OCI-LY7 (cell line): ENCODE data around the gene MROH9. TPM values are rescaled to one million over a fixed set of nuclear protein-coding genes. Genes with fewer than 3 reads are reported as not detected.

ENCODE experiments used
- BruUV-seq: library from RNA; stranded (reverse); fragments of 400-500 nt; replicated peaks from 2 replicates; lab custom pipeline; 2021; lab: Mats Ljungman, UMichigan
- CTCF ChIA-PET: fragments of 300-600 bp; sonication (Branson Sonifier 250); formaldehyde crosslinking; loops from one replicate; lab custom pipeline; 2022; ENCODE audit warnings: antibody characterized with exemption; ENCODE audit not compliant: unreplicated experiment; lab: Charles Lee
- POLR2A ChIA-PET: fragments of 300-600 bp; sonication (Branson Sonifier 250); formaldehyde crosslinking; loops from one replicate; lab custom pipeline; 2022; ENCODE audit warnings: antibody characterized with exemption; lab: Charles Lee
- DNase-seq: peaks from one replicate; pipeline ENCODE4 v3.0.0-alpha.2; 2015; ENCODE audit warnings: low spot score
- H2AFZ ChIP-seq: fragments of 200-600 bp; sonication (generic), shearing (Covaris generic); 2 replicates; pipeline ENCODE4 v1.6.1; 2014; ENCODE audit warnings: mild to moderate bottlenecking, antibody characterized with exemption, low read length, moderate library complexity
- H3K27ac ChIP-seq: fragments of 200-600 bp; sonication (generic); 2 replicates; pipeline ENCODE4 v1.5.1; 2014; ENCODE audit warnings: mixed run types, low read depth, mild to moderate bottlenecking, moderate library complexity, low read length, inconsistent platforms; ENCODE audit not compliant: poor library complexity, severe bottlenecking
- H3K36me3 ChIP-seq: fragments of 200-600 bp; sonication (generic); 2 replicates; pipeline ENCODE4 v1.6.1; 2014; ENCODE audit warnings: mild to moderate bottlenecking, antibody characterized with exemption, low read length, moderate library complexity, mixed read lengths; ENCODE audit not compliant: insufficient read depth
- H3K4me1 ChIP-seq: fragments of 200-600 bp; sonication (generic); 2 replicates; pipeline ENCODE4 v1.5.1; 2014; ENCODE audit warnings: mild to moderate bottlenecking, low read length; ENCODE audit not compliant: insufficient read depth, poor library complexity, severe bottlenecking
- H3K4me2 ChIP-seq: fragments of 200-600 bp; sonication (generic); 2 replicates; pipeline ENCODE4 v1.6.1; 2014; ENCODE audit warnings: mild to moderate bottlenecking, low read length
- H3K4me3 ChIP-seq: fragments of 200-600 bp; sonication (generic); 2 replicates; pipeline ENCODE4 v1.5.1; 2014; ENCODE audit warnings: mild to moderate bottlenecking, low read depth, low read length; ENCODE audit not compliant: poor library complexity, severe bottlenecking
- H3K79me2 ChIP-seq: fragments of 200-600 bp; sonication (generic); 2 replicates; pipeline ENCODE4 v1.6.1; 2016; ENCODE audit warnings: low read depth, mild to moderate bottlenecking, low read length, moderate library complexity, mixed read lengths; ENCODE audit not compliant: insufficient read depth
- H3K9me2 ChIP-seq: fragments of 200-600 bp; sonication (generic); 2 replicates; pipeline ENCODE4 v1.6.1; 2016; ENCODE audit warnings: mild to moderate bottlenecking, low read length, mixed read lengths; ENCODE audit not compliant: insufficient read depth
- H3K9me3 ChIP-seq: fragments of 200-600 bp; sonication (generic); 2 replicates; pipeline ENCODE4 v1.6.1; 2014; ENCODE audit warnings: mild to moderate bottlenecking, mixed run types, low read length, mixed read lengths
- H4K20me1 ChIP-seq: fragments of 200-600 bp; sonication (generic); 2 replicates; pipeline ENCODE4 v1.6.1; 2014; ENCODE audit warnings: mild to moderate bottlenecking, antibody characterized with exemption, low read length, moderate library complexity, mixed read lengths; ENCODE audit not compliant: insufficient read depth
- CTCF ChIP-seq: fragments of 200-600 bp; sonication (generic); conservative IDR thresholded peaks from 2 replicates; pipeline ENCODE4 v1.5.1; 2014; ENCODE audit warnings: mild to moderate bottlenecking, antibody characterized with exemption, low read length, moderate library complexity, mixed read lengths
- EZH2phosphoT487 ChIP-seq: fragments of 200-600 bp; sonication (generic); IDR thresholded peaks from 2 replicates; pipeline ENCODE4 v1.6.1; 2018; ENCODE audit warnings: low read depth, borderline replicate concordance, mild to moderate bottlenecking, mixed run types, antibody characterized with exemption, low read length, moderate library complexity, mixed read lengths
- intact Hi-C: fragments of 100-400 bp; cut with micrococcal nuclease; formaldehyde crosslinking; loops from one replicate; pipeline ENCODE4 v1.10.0; 2022; ENCODE audit not compliant: unreplicated experiment
- total RNA-seq, 2 experiments: library from RNA; depleted of rRNA in 1 of 2; stranded (reverse); fragments of >200 nt in 1 of 2; shearing (Covaris generic) in 1 of 2; gene quantifications; 2 replicates each; pipeline ENCODE4 v1.2.3, GENCODE V29; 2014 to 2022

The MROH9 gene
- total RNA-seq, 2 experiments from 2014 or later: not detected

DNA sequence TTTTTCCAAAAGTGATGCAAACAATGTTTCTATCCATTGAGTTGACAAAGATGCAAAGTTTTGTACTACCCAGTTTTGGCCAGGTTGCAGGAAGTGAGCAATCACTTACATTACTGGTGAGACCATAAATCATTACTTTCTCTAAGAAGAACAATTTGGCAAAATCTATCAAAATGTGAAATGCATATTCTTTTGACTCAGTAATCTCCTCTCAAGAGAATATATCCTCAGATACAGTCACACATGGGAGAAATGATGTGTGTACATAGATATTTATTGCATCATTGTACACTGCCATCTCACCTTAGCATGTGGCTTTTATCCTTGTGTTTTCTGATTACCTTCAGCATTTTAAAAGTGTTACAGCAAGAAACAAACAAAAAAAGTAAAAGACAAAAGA lies 103.0 kb downstream of the MROH9 start:
- Histone ChIP-seq H3K27ac (no peak overlapping the region), H4K20me1 (no peaks in the 10 kb centered on the region), H2AFZ (no peak overlapping the region), H3K4me1 (no peaks in the 10 kb centered on the region), H3K4me3 (no peak overlapping the region), H3K9me3 (no peaks in the 10 kb centered on the region), H3K4me2 (no peak overlapping the region), H3K9me2 (no peaks in the 10 kb centered on the region), H3K79me2 (no peaks in the 10 kb centered on the region), H3K36me3 (no peaks in the 10 kb centered on the region)
- DNase-seq: no peak
- ChIA-PET CTCF (no interaction called here), POLR2A (no interaction called here)
- intact Hi-C loops: no loop called here
- BruUV-seq: no TSS peak
- TF ChIP-seq CTCF (no peak), EZH2phosphoT487 (no peak)

DNA sequence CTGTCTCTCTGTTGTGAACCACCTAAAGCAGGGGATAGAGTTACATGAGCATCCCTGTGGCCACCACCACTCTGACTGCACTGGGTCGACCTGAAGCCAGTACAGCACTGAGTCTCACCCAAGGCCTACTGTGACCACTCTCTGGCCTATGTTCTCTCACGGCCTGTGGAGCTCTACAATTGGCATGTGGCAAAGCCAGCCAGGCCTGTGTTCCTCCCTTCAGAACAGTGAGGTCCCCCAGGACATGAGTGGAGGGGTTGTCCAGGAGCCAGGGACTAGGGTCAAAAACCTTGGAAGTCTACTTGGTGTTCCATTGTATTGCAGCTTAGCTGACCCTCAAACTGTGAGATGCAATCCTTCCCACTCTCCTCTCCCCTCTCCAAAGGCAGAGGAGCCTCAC lies 112.7 kb downstream of the MROH9 start:
- no peak overlapping the region for H3K27ac ChIP-seq
- H3K4me3 ChIP-seq: no peak overlapping the region
- no peaks in the 10 kb centered on the region for H3K4me1 ChIP-seq
- no TSS peak for BruUV-seq
- intact Hi-C loops: no loop called here
- TF ChIP-seq CTCF (no peak), EZH2phosphoT487 (no peak)
- H3K79me2 ChIP-seq: no peaks in the 10 kb centered on the region
- POLR2A ChIA-PET: no interaction called here
- H3K9me2 ChIP-seq: no peaks in the 10 kb centered on the region
- CTCF ChIA-PET: no interaction called here
- no peaks in the 10 kb centered on the region for H4K20me1 ChIP-seq
- no peak for DNase-seq
- no peak overlapping the region for H2AFZ ChIP-seq
- no peaks in the 10 kb centered on the region for H3K9me3 ChIP-seq
- H3K36me3 ChIP-seq: no peaks in the 10 kb centered on the region
- H3K4me2 ChIP-seq: no peak overlapping the region

DNA sequence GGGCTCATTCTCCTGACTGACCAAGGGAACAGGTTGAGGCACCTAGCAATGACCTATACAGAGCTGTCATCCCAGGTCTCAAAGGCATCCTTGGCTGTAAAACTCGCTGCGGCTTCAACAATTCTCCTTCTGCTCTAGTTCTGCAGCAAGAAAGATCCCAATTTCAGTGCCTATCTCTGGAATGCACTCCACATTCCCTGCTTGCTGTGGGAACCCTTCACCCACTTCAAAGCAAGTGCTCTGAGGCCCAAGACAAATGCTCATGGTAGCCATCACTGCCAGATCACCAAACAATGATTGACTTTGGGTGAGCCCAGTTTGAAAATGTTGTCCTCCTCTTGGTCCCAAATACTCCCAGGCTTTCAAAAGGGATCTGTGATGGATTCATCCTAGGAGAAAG lies 117.6 kb downstream of the MROH9 start:
- Histone ChIP-seq H3K27ac (no peak overlapping the region), H3K9me2 (no peaks in the 10 kb centered on the region), H3K36me3 (no peaks in the 10 kb centered on the region), H3K9me3 (no peaks in the 10 kb centered on the region), H3K4me2 (no peak overlapping the region), H3K4me1 (no peaks in the 10 kb centered on the region), H3K79me2 (no peaks in the 10 kb centered on the region), H3K4me3 (no peak overlapping the region), H2AFZ (no peak overlapping the region), H4K20me1 (no peaks in the 10 kb centered on the region)
- no peak for TF ChIP-seq CTCF
- no peak for TF ChIP-seq EZH2phosphoT487
- BruUV-seq: no TSS peak
- ChIA-PET CTCF (no interaction called here), POLR2A (no interaction called here)
- no peak for DNase-seq
- intact Hi-C loops: no loop called here
